SH-SY5Y (cell line): ENCODE data around the gene WDFY1.

Experiments used
- GATA2 ChIP-seq: IDR thresholded peaks from 2 replicates; pipeline ENCODE4 v1.6.1; 2011; ENCODE audit warnings: mild to moderate bottlenecking, low read depth, low read length
- GATA3 ChIP-seq: IDR thresholded peaks from 2 replicates; pipeline ENCODE4 v1.6.1; 2011; ENCODE audit warnings: low read depth, mild to moderate bottlenecking, low read length, moderate library complexity

The WDFY1 gene

GRCh38 chr2:223837287-223838061 lies 107.7 kb downstream of the WDFY1 start, which contains the start of gene AP1S3:
Gene AP1S3 (minus strand): TSS chr2:223837582. CDS start chr2:223837450, 132 bp downstream.
- no peak for TF ChIP-seq GATA2
- TF ChIP-seq GATA3 = no peak

- TF ChIP-seq GATA2 (no peak), GATA3 (no peak)
Measured at GRCh38 chr2:223835701-223836532, 109.2 kb downstream of the WDFY1 start.

- TF ChIP-seq GATA3 (no peak), GATA2 (no peak)
Measured at GRCh38 chr2:223834431-223834830, 110.7 kb downstream of the WDFY1 start.

GRCh38 chr2:223832241-223832903 lies 112.8 kb downstream of the WDFY1 start:
- no peak for TF ChIP-seq GATA3

- TF ChIP-seq GATA2 (no peak), GATA3 (no peak)
Measured at GRCh38 chr2:223829128-223829527, 116.0 kb downstream of the WDFY1 start.

- no peak for TF ChIP-seq GATA3
Measured at GRCh38 chr2:223828314-223828713, 116.8 kb downstream of the WDFY1 start.

- TF ChIP-seq GATA3 (no peak), GATA2 (no peak)
Measured at GRCh38 chr2:223826995-223827394, 118.1 kb downstream of the WDFY1 start.
